Mucosa of rectum (tissue), 2 donors: ENCODE data around the gene ANAPC10.

Experiments used
- H3K27ac ChIP-seq, 2 donors: one replicate each; pipeline ENCODE4 v1.7.0; 2013; ENCODE audit warnings: inconsistent platforms in 2 of 2, low read depth in 2 of 2, low read length in 2 of 2
- H3K27me3 ChIP-seq, 2 donors: one replicate each; pipeline ENCODE4 v1.7.0; 2013; ENCODE audit warnings: low read length in 2 of 2; ENCODE audit not compliant: control insufficient read depth in 2 of 2, insufficient read depth in 2 of 2
- H3K36me3 ChIP-seq, 2 donors: one replicate each; pipeline ENCODE4 v1.7.0; 2013; ENCODE audit warnings: low read length in 2 of 2; ENCODE audit not compliant: control insufficient read depth in 2 of 2, insufficient read depth in 2 of 2
- H3K4me1 ChIP-seq, 2 donors: one replicate each; pipeline ENCODE4 v1.7.0; 2013; ENCODE audit warnings: low read length in 2 of 2, mild to moderate bottlenecking in 1 of 2; ENCODE audit not compliant: control insufficient read depth in 2 of 2, insufficient read depth in 2 of 2
- H3K4me3 ChIP-seq, 2 donors: one replicate each; pipeline ENCODE4 v1.7.0; 2013; ENCODE audit warnings: low read length in 2 of 2
- H3K9ac ChIP-seq, 2 donors: one replicate each; pipeline ENCODE4 v1.7.0; 2013; ENCODE audit warnings: low read length in 2 of 2, low read depth in 1 of 2, mild to moderate bottlenecking in 1 of 2
- H3K9me3 ChIP-seq, 2 donors: one replicate each; pipeline ENCODE4 v1.7.0; 2013; ENCODE audit warnings: low read length in 2 of 2; ENCODE audit not compliant: control insufficient read depth in 2 of 2
- donor health status: healthy.
- donor health status: Normal muscosa, but diverticular disease.

The ANAPC10 gene

DNA sequence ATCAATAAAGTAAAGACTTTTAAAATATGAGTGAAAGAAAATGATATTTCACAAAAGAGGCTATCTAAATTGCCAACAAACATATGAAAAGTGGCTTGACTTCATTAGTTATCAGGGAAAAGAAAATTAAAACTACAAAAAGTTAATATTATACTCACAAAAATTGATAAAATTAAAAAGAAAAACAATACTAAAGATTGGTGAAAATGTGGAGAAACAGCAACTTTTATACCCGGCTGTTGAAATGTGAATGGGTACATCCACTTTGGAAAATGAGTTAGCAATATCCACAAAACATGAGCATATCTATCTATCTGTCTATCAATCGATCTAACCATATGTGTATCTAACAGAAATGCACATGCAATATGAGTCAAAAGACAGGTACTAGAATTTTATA lies 122.3 kb downstream of the ANAPC10 start:
- Histone ChIP-seq H3K9me3 (no peaks in the 10 kb centered on the region), H3K9ac (no peak overlapping the region), H3K36me3 (no peaks in the 10 kb centered on the region)

DNA sequence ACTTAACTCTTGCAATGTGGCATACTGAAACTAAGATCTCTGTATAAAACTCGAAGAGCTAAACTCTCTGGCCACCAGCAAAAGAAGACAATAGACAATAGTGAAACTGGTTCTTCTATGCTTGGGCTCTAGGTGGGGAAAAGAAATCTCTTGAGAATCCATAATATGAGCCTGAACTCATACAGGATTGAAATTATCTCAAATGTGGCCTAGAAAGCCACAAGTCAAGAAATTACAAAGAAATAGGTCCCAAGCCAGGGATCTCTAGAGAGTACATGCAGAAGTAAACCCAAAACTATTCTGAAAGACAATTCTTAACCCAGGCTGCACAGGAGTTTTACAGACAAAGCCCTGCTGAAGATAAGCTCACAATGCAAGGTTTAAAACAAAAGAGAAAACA lies 127.4 kb downstream of the ANAPC10 start:
- no peaks in the 10 kb centered on the region for H3K27me3 ChIP-seq
- H3K36me3 ChIP-seq: no peaks in the 10 kb centered on the region
- no peak overlapping the region for H3K9ac ChIP-seq
- no peaks in the 10 kb centered on the region for H3K4me1 ChIP-seq
- no peak overlapping the region for H3K27ac ChIP-seq
- no peaks in the 10 kb centered on the region for H3K9me3 ChIP-seq
- H3K4me3 ChIP-seq: no peak overlapping the region

More for the DNA sequence above, 122.3 kb downstream of the ANAPC10 start:
- Histone ChIP-seq H3K4me3 (no peak overlapping the region), H3K27ac (no peak overlapping the region), H3K4me1 (no peaks in the 10 kb centered on the region), H3K27me3 (no peaks in the 10 kb centered on the region)

DNA sequence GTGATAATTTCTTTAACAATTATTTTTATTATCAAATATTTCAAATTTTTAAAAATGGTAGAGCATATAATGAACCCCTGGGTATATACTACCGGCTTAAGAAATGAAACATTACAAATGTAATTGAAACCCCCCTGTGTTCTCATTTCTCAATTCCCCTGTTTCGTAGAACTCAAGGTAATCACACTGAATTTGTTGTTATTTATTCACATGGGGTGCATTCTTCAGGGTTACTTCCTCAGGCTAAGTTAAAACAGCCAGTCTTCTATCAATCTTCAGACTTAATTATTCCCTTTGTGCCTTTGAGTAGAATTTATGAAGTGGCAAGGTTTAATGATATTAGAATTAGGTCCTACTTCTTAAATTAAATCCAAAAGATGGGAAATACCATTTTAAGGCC lies 128.2 kb downstream of the ANAPC10 start:
- H3K27ac ChIP-seq: no peak overlapping the region
- no peaks in the 10 kb centered on the region for H3K4me1 ChIP-seq
- no peak overlapping the region for H3K9ac ChIP-seq
- no peaks in the 10 kb centered on the region for H3K27me3 ChIP-seq
- H3K9me3 ChIP-seq: no peaks in the 10 kb centered on the region
- no peak overlapping the region for H3K4me3 ChIP-seq
- H3K36me3 ChIP-seq: no peaks in the 10 kb centered on the region

DNA sequence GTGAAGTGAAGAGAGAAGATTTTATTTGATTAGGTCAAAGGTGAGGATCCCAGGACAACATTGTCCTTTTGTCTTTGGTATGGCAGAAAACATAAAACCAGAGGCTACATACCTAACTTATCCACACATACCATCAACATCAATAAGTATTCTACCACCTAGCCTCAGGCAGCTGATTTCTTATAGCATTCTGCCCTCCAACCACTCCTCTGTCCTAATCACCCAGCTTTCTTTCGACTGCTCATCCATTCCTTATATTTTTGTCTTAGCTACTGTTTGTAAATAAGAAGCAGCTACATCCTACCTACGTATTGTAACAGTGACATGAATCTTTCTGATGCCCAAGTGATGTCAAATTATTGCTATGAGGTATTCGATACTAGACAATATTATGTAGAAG lies 129.4 kb downstream of the ANAPC10 start:
- no peak overlapping the region for H3K9ac ChIP-seq
- H3K4me3 ChIP-seq: no peak overlapping the region
- H3K27ac ChIP-seq: no peak overlapping the region
- H3K4me1 ChIP-seq: no peaks in the 10 kb centered on the region
- H3K27me3 ChIP-seq: no peaks in the 10 kb centered on the region
- no peaks in the 10 kb centered on the region for H3K36me3 ChIP-seq
- H3K9me3 ChIP-seq: no peaks in the 10 kb centered on the region

DNA sequence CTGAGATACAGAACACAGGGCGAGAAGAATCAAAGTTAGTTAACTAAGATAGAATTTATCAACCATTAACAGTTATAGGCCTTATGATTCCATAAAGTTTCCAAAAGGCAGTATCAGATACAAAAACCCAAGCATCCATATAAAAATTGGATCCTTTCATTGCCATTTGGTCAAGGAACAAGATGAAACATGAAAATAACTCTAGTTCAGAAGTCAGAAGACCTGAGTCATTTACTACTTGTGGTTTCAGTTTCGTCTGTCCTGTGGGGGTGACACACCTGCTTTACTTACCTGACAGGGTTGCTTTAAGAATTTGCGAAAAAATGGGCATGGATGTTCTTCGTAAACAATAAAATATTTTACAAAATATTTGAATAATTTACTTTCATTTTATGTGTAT lies 130.8 kb downstream of the ANAPC10 start:
- Histone ChIP-seq H3K27me3 (no peaks in the 10 kb centered on the region), H3K4me3 (no peak overlapping the region), H3K27ac (no peak overlapping the region), H3K9ac (no peak overlapping the region), H3K9me3 (no peaks in the 10 kb centered on the region), H3K4me1 (no peaks in the 10 kb centered on the region), H3K36me3 (no peaks in the 10 kb centered on the region)

DNA sequence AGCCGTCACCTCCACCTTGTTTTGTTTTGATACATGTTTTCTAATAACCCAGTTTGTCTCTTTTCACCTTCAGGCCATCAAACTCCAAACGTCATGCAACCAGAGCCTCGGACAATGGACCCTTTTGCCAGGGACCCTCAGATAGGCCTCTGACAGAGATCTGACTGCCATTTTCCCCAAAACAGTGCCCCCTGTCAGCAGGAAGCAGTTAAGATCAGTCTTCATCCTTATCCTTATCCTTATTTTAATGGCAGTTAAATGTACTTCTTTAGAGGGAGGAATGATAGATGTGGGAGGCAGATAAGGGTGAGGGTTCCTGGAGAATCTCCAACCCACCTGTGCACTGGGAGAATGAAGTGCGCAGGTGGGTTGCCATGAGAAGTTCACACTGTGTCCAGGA lies 135.7 kb downstream of the ANAPC10 start:
- H3K9ac ChIP-seq: no peak overlapping the region
- H3K36me3 ChIP-seq: no peaks in the 10 kb centered on the region
- H3K4me3 ChIP-seq: no peak overlapping the region
- H3K27me3 ChIP-seq: no peaks in the 10 kb centered on the region
- no peak overlapping the region for H3K27ac ChIP-seq
- H3K9me3 ChIP-seq: no peaks in the 10 kb centered on the region
- H3K4me1 ChIP-seq: no peaks in the 10 kb centered on the region

DNA sequence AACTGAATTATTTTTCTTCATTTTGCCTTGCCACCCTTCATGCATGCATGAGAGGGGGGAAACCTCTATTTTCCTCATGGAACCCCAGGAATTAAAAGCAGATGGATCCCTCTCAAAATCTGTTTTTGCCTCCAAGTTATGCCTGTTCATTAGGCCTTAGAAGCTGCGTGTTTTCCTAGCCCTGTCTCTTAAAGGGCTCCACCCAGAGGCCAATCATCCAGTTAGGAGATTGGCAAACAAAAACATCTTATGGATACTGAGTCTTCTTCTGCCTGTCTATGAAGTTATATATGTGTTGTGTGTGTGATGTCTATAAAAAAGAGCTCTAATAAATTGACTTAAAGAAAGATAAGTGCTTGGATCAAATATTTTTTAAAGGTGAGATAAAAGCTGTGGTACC lies 142.9 kb downstream of the ANAPC10 start:
- Histone ChIP-seq H3K4me3 (no peak overlapping the region), H3K9ac (no peak overlapping the region), H3K27me3 (no peaks in the 10 kb centered on the region), H3K9me3 (peaks cover 0 to 6% of the 10 kb centered on the region in 2 donors), H3K27ac (no peak overlapping the region), H3K4me1 (no peaks in the 10 kb centered on the region), H3K36me3 (no peaks in the 10 kb centered on the region)

DNA sequence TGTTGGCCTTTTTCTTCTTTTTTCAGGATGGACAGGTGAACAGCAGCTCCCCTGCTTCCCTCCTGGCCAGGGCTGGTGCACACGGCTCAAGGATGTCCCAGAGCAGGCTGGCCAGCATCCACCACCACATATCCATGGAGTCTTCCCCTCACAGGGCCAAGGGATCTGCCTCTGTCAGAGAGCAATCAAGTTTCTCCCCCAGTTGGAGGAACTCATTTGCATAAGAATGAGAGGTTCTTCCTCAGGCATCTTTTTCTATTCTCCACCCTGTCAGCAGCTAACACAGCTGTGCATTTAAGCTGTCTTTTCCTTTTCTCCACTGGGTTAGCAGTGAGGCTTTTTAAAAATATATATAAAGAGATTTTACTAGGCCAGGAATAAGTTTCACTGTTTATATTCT lies 143.8 kb downstream of the ANAPC10 start:
- Histone ChIP-seq H3K4me3 (no peak overlapping the region), H3K9ac (no peak overlapping the region), H3K4me1 (no peaks in the 10 kb centered on the region), H3K27ac (no peak overlapping the region), H3K9me3 (peaks cover 0 to 6% of the 10 kb centered on the region in 2 donors), H3K36me3 (no peaks in the 10 kb centered on the region), H3K27me3 (no peaks in the 10 kb centered on the region)

DNA sequence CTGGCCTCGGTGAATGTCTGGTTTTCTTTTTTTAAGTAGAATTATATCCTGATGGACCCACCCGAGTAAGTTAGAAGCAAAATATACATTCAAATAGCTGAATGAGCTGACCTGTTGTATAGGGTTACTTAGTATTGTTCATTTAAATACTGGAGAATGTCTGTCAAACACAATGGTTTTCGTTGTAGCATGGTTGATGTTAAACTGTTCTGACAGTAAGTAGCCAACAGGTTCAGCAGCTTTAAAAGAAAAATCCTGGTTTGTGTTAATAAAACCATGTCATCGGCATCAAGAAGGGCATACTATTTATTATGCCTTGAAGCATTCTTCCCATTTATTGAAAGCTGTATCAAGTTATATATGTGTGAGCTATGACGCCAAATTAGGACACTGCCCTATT lies 149.6 kb downstream of the ANAPC10 start:
- Histone ChIP-seq H3K9ac (no peak overlapping the region), H3K4me1 (no peaks in the 10 kb centered on the region)

DNA sequence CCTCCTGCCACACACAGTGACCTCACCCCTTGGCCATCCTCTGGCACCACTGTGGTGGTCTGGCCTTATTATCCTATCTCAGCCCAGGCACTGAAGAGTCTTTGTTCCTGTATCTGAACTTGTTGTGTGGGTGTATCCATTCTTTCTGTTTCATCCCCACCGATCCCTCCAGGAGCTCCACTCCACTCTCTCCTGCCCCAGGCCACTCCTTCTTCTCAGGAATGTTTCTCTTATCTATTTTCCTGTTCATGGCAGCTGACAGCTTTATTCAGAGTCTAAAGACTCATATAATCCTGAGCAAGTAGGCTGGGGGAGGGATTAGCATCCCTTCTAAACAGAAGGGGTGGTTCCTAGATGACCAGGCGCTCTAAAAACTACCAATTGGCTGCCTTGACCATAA lies 150.0 kb downstream of the ANAPC10 start:
- H3K9me3 ChIP-seq: peaks cover 0 to 6% of the 10 kb centered on the region in 2 donors
- H3K9ac ChIP-seq: no peak overlapping the region
- no peaks in the 10 kb centered on the region for H3K4me1 ChIP-seq
- no peak overlapping the region for H3K27ac ChIP-seq
- no peak overlapping the region for H3K4me3 ChIP-seq
- H3K36me3 ChIP-seq: no peaks in the 10 kb centered on the region
- no peaks in the 10 kb centered on the region for H3K27me3 ChIP-seq

More for the DNA sequence above, 149.6 kb downstream of the ANAPC10 start:
- H3K36me3 ChIP-seq: no peaks in the 10 kb centered on the region
- peaks cover 0 to 6% of the 10 kb centered on the region in 2 donors for H3K9me3 ChIP-seq
- no peak overlapping the region for H3K27ac ChIP-seq
- no peak overlapping the region for H3K4me3 ChIP-seq
- H3K27me3 ChIP-seq: no peaks in the 10 kb centered on the region
